HEK293T (cell line): ENCODE measurements around the gene MAPK1.
A peak's percentile ranks its signal among the peaks of the same experiment; 100 is the strongest.
"Not testable (repeated sequence)": the region's sequence is repeated elsewhere in the genome, so short reads cannot be mapped to it uniquely, and the experiment has no call there.

Source experiments
- CTCF ChIA-PET: fragments of 350-600 bp; formaldehyde crosslinking; extraction: SDS; loops from one replicate; lab custom pipeline; 2021; ENCODE audit warnings: antibody characterized with exemption, inconsistent platforms; lab: Yijun Ruan, JAX
- POLR2A ChIA-PET: fragments of 350-600 bp; formaldehyde crosslinking; extraction: SDS; loops from one replicate; lab custom pipeline; 2020; ENCODE audit warnings: antibody characterized with exemption, inconsistent platforms; lab: Yijun Ruan, JAX
- DNase-seq: peaks from one replicate; pipeline ENCODE4 v3.0.0; 2012; ENCODE audit warnings: mixed read lengths; ENCODE audit errors: extremely low spot score
- ARNT ChIP-seq: fragments of 450-650 bp; IDR thresholded peaks from 2 replicates; pipeline ENCODE4 v1.6.1; 2017; ENCODE audit warnings: mild to moderate bottlenecking
- BHLHE40 ChIP-seq: fragments of 450-650 bp; IDR thresholded peaks from 2 replicates; pipeline ENCODE4 v1.6.1; 2016; ENCODE audit warnings: mild to moderate bottlenecking, moderate library complexity, borderline replicate concordance
- CTBP1 ChIP-seq: fragments of 450-650 bp; IDR thresholded peaks from 2 replicates; pipeline ENCODE4 v1.6.1; 2016; ENCODE audit warnings: borderline replicate concordance
- ELF4 ChIP-seq: fragments of 450-650 bp; IDR thresholded peaks from 2 replicates; pipeline ENCODE4 v1.6.1; 2017; ENCODE audit warnings: antibody characterized with exemption
- FOXA1 ChIP-seq: fragments of 450-650 bp; IDR thresholded peaks from 2 replicates; pipeline ENCODE4 v1.6.1; 2016; ENCODE audit warnings: mild to moderate bottlenecking
- FOXK2 ChIP-seq: fragments of 450-650 bp; IDR thresholded peaks from 2 replicates; pipeline ENCODE4 v1.6.1; 2016; ENCODE audit warnings: mild to moderate bottlenecking
- FOXM1 ChIP-seq: fragments of 450-650 bp; IDR thresholded peaks from 2 replicates; pipeline ENCODE4 v1.6.1; 2017; ENCODE audit warnings: mild to moderate bottlenecking, borderline replicate concordance
- HDGF ChIP-seq: fragments of 450-650 bp; IDR thresholded peaks from 2 replicates; pipeline ENCODE4 v1.6.1; 2017; ENCODE audit warnings: antibody characterized with exemption, borderline replicate concordance
- L3MBTL2 ChIP-seq: fragments of 450-650 bp; conservative IDR thresholded peaks from 2 replicates; pipeline ENCODE4 v1.6.1; 2016; ENCODE audit warnings: mild to moderate bottlenecking
- LEF1 ChIP-seq: fragments of 450-650 bp; IDR thresholded peaks from 2 replicates; pipeline ENCODE4 v1.6.1; 2017; ENCODE audit warnings: mild to moderate bottlenecking, borderline replicate concordance
- NFRKB ChIP-seq: fragments of 450-650 bp; IDR thresholded peaks from 2 replicates; pipeline ENCODE4 v1.6.1; 2016; ENCODE audit warnings: mild to moderate bottlenecking, moderate library complexity
- PKNOX1 ChIP-seq: fragments of 450-650 bp; IDR thresholded peaks from 2 replicates; pipeline ENCODE4 v1.6.1; 2016
- SP1 ChIP-seq: fragments of 450-650 bp; IDR thresholded peaks from 2 replicates; pipeline ENCODE4 v1.6.1; 2017
- SUZ12 ChIP-seq: fragments of 450-650 bp; IDR thresholded peaks from 2 replicates; pipeline ENCODE4 v1.6.1; 2016; ENCODE audit warnings: mild to moderate bottlenecking
- TARDBP ChIP-seq: fragments of 450-650 bp; IDR thresholded peaks from 2 replicates; pipeline ENCODE4 v1.6.1; 2016
- ZNF384 ChIP-seq: fragments of 450-650 bp; IDR thresholded peaks from 2 replicates; pipeline ENCODE4 v1.6.1; 2016

Gene MAPK1

GRCh38 chr22:21728270-21728669 is 139.2 kb downstream of the MAPK1 start:
- DNase-seq: no peak
- TF ChIP-seq FOXA1 (no peak), FOXM1 (no peak), ARNT (no peak), ELF4 (no peak), FOXK2 (no peak), LEF1 (no peak), BHLHE40 (no peak)
- ChIA-PET POLR2A (no interaction called here), CTCF (no interaction called here)

- TF ChIP-seq SP1: no peak
- TF ChIP-seq FOXA1: no peak
- TF ChIP-seq LEF1: no peak
- TF ChIP-seq BHLHE40: no peak
- no peak for TF ChIP-seq TARDBP
- no peak for TF ChIP-seq CTBP1
- no peak for TF ChIP-seq FOXK2
- no peak for TF ChIP-seq NFRKB
- no peak for TF ChIP-seq ARNT
- no peak for TF ChIP-seq PKNOX1
- TF ChIP-seq ZNF384: no peak
- TF ChIP-seq SUZ12: no peak
- TF ChIP-seq HDGF: no peak
- no peak for TF ChIP-seq FOXM1
- no peak for TF ChIP-seq L3MBTL2
- no peak for TF ChIP-seq ELF4
- ChIA-PET POLR2A (no interaction called here), CTCF (no interaction called here)
- no peak for DNase-seq
Measured at GRCh38 chr22:21727768-21728167, 139.7 kb downstream of the MAPK1 start.

- ChIA-PET CTCF (no interaction called here), POLR2A (no interaction called here)
- no peak for TF ChIP-seq ELF4
- no peak for TF ChIP-seq L3MBTL2
- TF ChIP-seq SUZ12: no peak
- no peak for TF ChIP-seq PKNOX1
- no peak for TF ChIP-seq FOXA1
- TF ChIP-seq FOXK2: no peak
- no peak for DNase-seq
Measured at GRCh38 chr22:21727159-21727558, 140.3 kb downstream of the MAPK1 start.

- ChIA-PET CTCF (interaction anchor here (0.6 kb wide), 1 partner anchor 205 kb away, joined by 4 read pairs; no protein-coding TSS in a partner anchor), POLR2A (interaction anchor here (1.7 kb wide), 1 partner anchor 9 kb away, joined by 8 read pairs; the partner anchor contains the start of gene YPEL1)
- TF ChIP-seq BHLHE40 (no peak), CTBP1 (no peak)
- peak; percentile 75 for DNase-seq
Measured at GRCh38 chr22:21726650-21727049, 140.8 kb downstream of the MAPK1 start.

GRCh38 chr22:21725956-21726649 is 141.3 kb downstream of the MAPK1 start:
- ChIA-PET POLR2A (interaction anchor here (1.7 kb wide), 1 partner anchor 10 kb away, joined by 8 read pairs; the partner anchor contains the start of gene YPEL1), CTCF (interaction anchor here (0.6 kb wide), 2 partner anchors 7 to 206 kb away, joined by 4 read pairs; no protein-coding TSS in a partner anchor)
- TF ChIP-seq L3MBTL2 (no peak), HDGF (no peak), ZNF384 (no peak), FOXM1 (no peak), PKNOX1 (no peak), ELF4 (no peak), NFRKB (no peak), SUZ12 (no peak), LEF1 (no peak), FOXK2 (no peak), ARNT (no peak), FOXA1 (no peak)
- DNase-seq: no peak

- CTCF ChIA-PET, DNase-seq, POLR2A ChIA-PET: not testable (repeated sequence)
Measured at GRCh38 chr22:21724496-21724895, 142.9 kb downstream of the MAPK1 start.

GRCh38 chr22:21721195-21721852 is 146.1 kb downstream of the MAPK1 start:
- CTCF ChIA-PET: interaction anchor here (0.6 kb wide), 1 partner anchor 19 kb away, joined by 5 read pairs; no protein-coding TSS in a partner anchor
- POLR2A ChIA-PET: not testable (repeated sequence)

GRCh38 chr22:21720191-21720859 is 147.1 kb downstream of the MAPK1 start:
- POLR2A ChIA-PET, DNase-seq: not testable (repeated sequence)
- CTCF ChIA-PET: interaction anchor here (0.6 kb wide), 1 partner anchor 20 kb away, joined by 5 read pairs; no protein-coding TSS in a partner anchor

More at GRCh38 chr22:21721195-21721852, 146.1 kb downstream of the MAPK1 start:
- not testable (repeated sequence) for DNase-seq
